H1 (cell line): ENCODE results near the gene RALGAPA2. TPM values are rescaled to one million over a fixed set of nuclear protein-coding genes. Genes with fewer than 3 reads are reported as not detected.

Source experiments
- CTCF ChIA-PET: fragments of 300-600 bp; sonication (Branson Sonifier 250); formaldehyde crosslinking; loops from one replicate; lab custom pipeline; 2021; ENCODE audit not compliant: partially characterized antibody; lab: Charles Lee
- POLR2A ChIA-PET: fragments of 300-600 bp; sonication (Branson Sonifier 250); formaldehyde crosslinking; loops from one replicate; lab custom pipeline; 2021; ENCODE audit warnings: inconsistent platforms; ENCODE audit not compliant: partially characterized antibody; lab: Charles Lee
- DNase-seq, 2 experiments: peaks; one replicate each; pipeline versions ENCODE4 v3.0.0 to v3.0.0-alpha.2; 2010 to 2022; ENCODE audit warnings: low spot score in 2 of 2, low read depth in 1 of 2, mixed read lengths in 1 of 2
- FAIRE-seq: peaks from 2 replicates; lab custom pipeline; 2011; peaks lifted over from hg19 to GRCh38; lab: Jason Lieb, UNC
- H2AFZ ChIP-seq: 2 replicates; pipeline ENCODE4 v1.8.1; 2012; ENCODE audit warnings: low read length, inconsistent platforms
- H2AK5ac ChIP-seq: 2 replicates; pipeline ENCODE4 v1.6.1; 2013; ENCODE audit warnings: low read depth, low read length
- H2BK120ac ChIP-seq: replicated peaks from 2 replicates; pipeline ENCODE3; 2013; ENCODE audit warnings: low read depth, low read length, inconsistent platforms
- H2BK12ac ChIP-seq: 2 replicates; pipeline ENCODE4 v1.6.1; 2013; ENCODE audit warnings: low read depth, low read length
- H2BK15ac ChIP-seq: 2 replicates; pipeline ENCODE4 v1.6.1; 2013; ENCODE audit warnings: low read length
- H2BK20ac ChIP-seq: 2 replicates; pipeline ENCODE4 v1.6.1; 2013; ENCODE audit warnings: low read length
- H2BK5ac ChIP-seq: 2 replicates; pipeline ENCODE4 v1.6.1; 2013; ENCODE audit warnings: low read depth, low read length
- H3K14ac ChIP-seq: 2 replicates; pipeline ENCODE4 v1.6.1; 2013; ENCODE audit warnings: inconsistent platforms; ENCODE audit not compliant: insufficient read length
- H3K18ac ChIP-seq: 2 replicates; pipeline ENCODE4 v1.6.1; 2013; ENCODE audit warnings: low read length; ENCODE audit errors: extremely low read depth
- H3K23ac ChIP-seq: 2 replicates; pipeline ENCODE4 v1.6.1; 2013; ENCODE audit warnings: inconsistent platforms; ENCODE audit not compliant: insufficient read length
- H3K23me2 ChIP-seq: 2 replicates; pipeline ENCODE4 v1.6.1; 2013; ENCODE audit warnings: low read depth, low read length
- H3K27ac ChIP-seq: 2 replicates; pipeline ENCODE4 v1.6.1; 2011; ENCODE audit warnings: low read depth, low read length, inconsistent platforms
- H3K27me3 ChIP-seq, 4 experiments: replicated peaks in 1 of 4; 1 replicate in 1 of 4; 2 replicates in 3 of 4; pipeline versions ENCODE4 v1.6.1 to v1.8.1; 2011 to 2013; ENCODE audit warnings: low read length in 3 of 4, mild to moderate bottlenecking in 3 of 4, inconsistent platforms in 2 of 4, mixed read lengths in 2 of 4, moderate library complexity in 1 of 4; ENCODE audit not compliant: control insufficient read depth in 3 of 4, insufficient read depth in 3 of 4; ENCODE audit errors: extremely low read depth in 1 of 4
- H3K36me3 ChIP-seq, 4 experiments: 2 replicates each; pipeline versions ENCODE4 v1.6.1 to v1.8.1; 2011 to 2013; ENCODE audit warnings: mild to moderate bottlenecking in 4 of 4, low read length in 3 of 4, moderate library complexity in 2 of 4, control low read depth in 1 of 4, inconsistent platforms in 1 of 4; ENCODE audit not compliant: insufficient read depth in 4 of 4, control insufficient read depth in 2 of 4
- H3K4ac ChIP-seq: replicated peaks from 2 replicates; pipeline ENCODE3; 2013; ENCODE audit warnings: low read length, low read depth, mixed read lengths, inconsistent platforms; ENCODE audit not compliant: insufficient read length
- H3K4me1 ChIP-seq, 4 experiments: replicated peaks in 1 of 4; 1 replicate in 1 of 4; 2 replicates in 3 of 4; pipeline versions ENCODE4 v1.6.1 to v1.8.1; 2011 to 2013; ENCODE audit warnings: low read length in 3 of 4, inconsistent platforms in 2 of 4, mixed read lengths in 1 of 4; ENCODE audit not compliant: insufficient read depth in 4 of 4, control insufficient read depth in 3 of 4
- H3K4me2 ChIP-seq, 2 experiments: 2 replicates each; pipeline versions ENCODE4 v1.6.1 to v1.8.1; 2011 to 2013; ENCODE audit warnings: low read depth in 2 of 2, low read length in 2 of 2, control low read depth in 1 of 2, inconsistent platforms in 1 of 2, mild to moderate bottlenecking in 1 of 2; ENCODE audit not compliant: insufficient read depth in 1 of 2
- H3K4me3 ChIP-seq, 4 experiments: fragments of 200-600, 300-600 bp in 1 of 4; sonication (generic), shearing (Covaris generic), sonication (Bioruptor Twin) in 1 of 4; 2 replicates each; pipeline versions ENCODE4 v1.5.1 to v1.8.1; 2011 to 2016; ENCODE audit warnings: low read length in 4 of 4, low read depth in 3 of 4, control low read depth in 2 of 4, inconsistent platforms in 2 of 4, mild to moderate bottlenecking in 2 of 4, mixed read lengths in 1 of 4, moderate library complexity in 1 of 4; ENCODE audit not compliant: insufficient read depth in 2 of 4; ENCODE audit errors: extremely low read depth in 1 of 4
- H3K56ac ChIP-seq: replicated peaks from 2 replicates; pipeline ENCODE3; 2013; ENCODE audit warnings: low read depth, mild to moderate bottlenecking, mixed read lengths, low read length, inconsistent platforms; ENCODE audit not compliant: insufficient read length
- H3K79me1 ChIP-seq: 2 replicates; pipeline ENCODE4 v1.6.1; 2013; ENCODE audit warnings: low read depth, low read length, control low read depth
- H3K79me2 ChIP-seq, 2 experiments: 2 replicates each; pipeline versions ENCODE4 v1.6.1 to v1.8.1; 2012 to 2013; ENCODE audit warnings: low read length in 2 of 2, mild to moderate bottlenecking in 2 of 2, inconsistent platforms in 1 of 2; ENCODE audit not compliant: insufficient read depth in 2 of 2, control insufficient read depth in 1 of 2
- H3K9ac ChIP-seq, 4 experiments: replicated peaks in 1 of 4; 1 replicate in 1 of 4; 2 replicates in 3 of 4; pipeline versions ENCODE4 v1.6.1 to v1.8.1; 2011 to 2013; ENCODE audit warnings: low read depth in 3 of 4, low read length in 3 of 4, control low read depth in 2 of 4, mild to moderate bottlenecking in 2 of 4, moderate library complexity in 2 of 4, inconsistent platforms in 1 of 4; ENCODE audit errors: extremely low read depth in 1 of 4
- H3K9me3 ChIP-seq, 2 experiments: 2 replicates each; pipeline versions ENCODE4 v1.6.1 to v1.8.1; 2012 to 2013; ENCODE audit warnings: mild to moderate bottlenecking in 2 of 2, moderate library complexity in 2 of 2, control low read depth in 1 of 2, inconsistent platforms in 1 of 2, low read depth in 1 of 2, low read length in 1 of 2, mixed read lengths in 1 of 2; ENCODE audit not compliant: insufficient read depth in 2 of 2
- H4K20me1 ChIP-seq, 2 experiments: replicated peaks in 1 of 2; 2 replicates each; pipeline versions ENCODE3 to v1.8.1; 2011 to 2013; ENCODE audit warnings: inconsistent platforms in 2 of 2, low read length in 2 of 2, mild to moderate bottlenecking in 1 of 2; ENCODE audit not compliant: insufficient read depth in 2 of 2, control insufficient read depth in 1 of 2
- H4K5ac ChIP-seq: 2 replicates; pipeline ENCODE4 v1.6.1; 2013; ENCODE audit warnings: low read length, low read depth, mixed read lengths, inconsistent platforms; ENCODE audit not compliant: insufficient read length
- H4K8ac ChIP-seq: 2 replicates; pipeline ENCODE4 v1.8.0; 2013; ENCODE audit warnings: mild to moderate bottlenecking, moderate library complexity, low read length, inconsistent platforms; ENCODE audit not compliant: insufficient read depth; ENCODE audit errors: extremely low read depth
- H4K91ac ChIP-seq: replicated peaks from 2 replicates; pipeline ENCODE3; 2013; ENCODE audit warnings: low read length, mixed read lengths, inconsistent platforms; ENCODE audit not compliant: insufficient read length
- ATF3 ChIP-seq: IDR thresholded peaks from 2 replicates; pipeline ENCODE4 v1.6.1; 2011; ENCODE audit warnings: low read depth, mild to moderate bottlenecking, low read length; ENCODE audit not compliant: insufficient read depth
- CBX8 ChIP-seq: fragments of 300-800, 300-1000 bp; sonication (generic); IDR thresholded peaks from 2 replicates; pipeline ENCODE4 v1.7.1; 2016; ENCODE audit warnings: low read depth, low read length, borderline replicate concordance
- E2F6 ChIP-seq: IDR thresholded peaks from 2 replicates; pipeline ENCODE4 v1.6.1; 2012; ENCODE audit warnings: inconsistent platforms
- FOSL1 ChIP-seq: IDR thresholded peaks from 2 replicates; pipeline ENCODE4 v1.6.1; 2011; ENCODE audit warnings: mild to moderate bottlenecking, low read depth, low read length, moderate library complexity; ENCODE audit not compliant: insufficient read depth
- KDM4A ChIP-seq: IDR thresholded peaks from one replicate; pipeline ENCODE4 v1.7.1; 2012; ENCODE audit warnings: low read depth, mild to moderate bottlenecking, moderate library complexity, low read length, inconsistent platforms; ENCODE audit not compliant: severe bottlenecking
- PHF8 ChIP-seq: fragments of 200-600 bp; sonication (generic); conservative IDR thresholded peaks from 2 replicates; pipeline ENCODE4 v1.7.1; 2012; ENCODE audit warnings: low read depth, mild to moderate bottlenecking, inconsistent platforms, low read length, moderate library complexity
- POU5F1 ChIP-seq: IDR thresholded peaks from 2 replicates; pipeline ENCODE4 v1.6.1; 2011; ENCODE audit warnings: low read depth, mild to moderate bottlenecking, low read length, moderate library complexity
- RBBP5 ChIP-seq: IDR thresholded peaks from 2 replicates; pipeline ENCODE4 v1.7.1; 2012; ENCODE audit warnings: low read depth, mild to moderate bottlenecking, inconsistent platforms, low read length, moderate library complexity, borderline replicate concordance
- TBP ChIP-seq: IDR thresholded peaks from 2 replicates; pipeline ENCODE4 v1.6.1; 2011; ENCODE audit warnings: low read depth, low read length, improper control_type of control experiment
- USF2 ChIP-seq: IDR thresholded peaks from 2 replicates; pipeline ENCODE4 v1.6.1; 2011; ENCODE audit warnings: low read length, improper control_type of control experiment
- ZNF274 ChIP-seq: IDR thresholded peaks from 2 replicates; pipeline ENCODE4 v1.7.0; 2012; ENCODE audit warnings: low read length, borderline replicate concordance; ENCODE audit errors: extremely low read depth
- polyA plus RNA-seq, 7 experiments: library from polyadenylated mRNA; depleted of rRNA in 3 of 7; stranded (reverse) in 5 of 7; unstranded in 2 of 7; fragments of >200 nt in 5 of 7; fragments of 200-250 nt in 2 of 7; gene quantifications; 1 replicate in 5 of 7; 2 replicates in 1 of 7; 4 replicates in 1 of 7; pipeline versions ENCODE4 v1.2.1 to v1.2.3, GENCODE V29; 2011 to 2013; ENCODE audit warnings: missing spikeins in 2 of 7, mixed read lengths in 2 of 7
- total RNA-seq: library from RNA; stranded (reverse); fragmentation: NEBNext Ultra II Directional; extraction: Animal tissue kit (Norgen Biotek cat#: 25700); gene quantifications from 2 replicates; pipeline ENCODE4 v1.2.1, GENCODE V29; 2021

The RALGAPA2 gene
- total and polyA plus RNA-seq, 2 of the 8 experiments (the other 6 are each of a cell fraction or from before 2014, with no cell fraction given) = 5.1 to 25.5 TPM

GRCh38 chr20:20358801-20359200 is 353.6 kb downstream of the RALGAPA2 start:
- Histone ChIP-seq H3K9me3 (peaks cover 0 to 12% of the 10 kb centered on the region in 2 experiments; a peak in 2 of 4 replicates), H3K36me3 (no peaks in the 10 kb centered on the region), H3K79me1 (no peaks in the 10 kb centered on the region), H3K79me2 (no peaks in the 10 kb centered on the region), H4K20me1 (peaks cover 0 to 2% of the 10 kb centered on the region in 2 experiments), H3K23ac (no peak overlapping the region), H2AK5ac (no peak overlapping the region), H4K91ac (no peak overlapping the region), H3K14ac (no peak overlapping the region), H2BK5ac (no peak overlapping the region), H3K4me3 (no peak overlapping the region), H2BK120ac (no peak overlapping the region), H2BK15ac (no peak overlapping the region), H3K9ac (no peak overlapping the region), H3K23me2 (peaks cover 10% of the 10 kb centered on the region; the same call in 1 of the 2 replicates), H2AFZ (no peak overlapping the region), H3K18ac (no peak overlapping the region), H4K8ac (no peak overlapping the region), H3K27me3 (peaks cover 11 to 35% (median 26%) of the 10 kb centered on the region in 4 experiments), H3K4me1 (peaks cover 0 to 4% (median under 1%) of the 10 kb centered on the region in 4 experiments; a peak in 3 of 7 replicates), H3K4me2 (no peak overlapping the region), H3K56ac (no peak overlapping the region), H2BK12ac (no peak overlapping the region), H2BK20ac (no peak overlapping the region), H4K5ac (no peak overlapping the region), H3K4ac (no peak overlapping the region), H3K27ac (no peak overlapping the region)
- no peak for DNase-seq
- ChIA-PET POLR2A (interaction anchor here (1.0 kb wide), 1 partner anchor 13 kb away, joined by 4 read pairs; no protein-coding TSS in a partner anchor), CTCF (interaction anchor here (0.9 to 2.4 kb wide), 7 partner anchors 11 to 221 kb away, joined by 3 to 6 read pairs (median 5); no protein-coding TSS in a partner anchor)
- FAIRE-seq = no peak
- TF ChIP-seq RBBP5 (no peak), CBX8 (no peak), TBP (no peak), KDM4A (no peak), USF2 (no peak), ZNF274 (no peak), E2F6 (no peak), POU5F1 (no peak), ATF3 (no peak), PHF8 (no peak), FOSL1 (no peak)
